GM20000 (cell line): Measurements from ENCODE around the gene LPA.

ENCODE experiments used
- DNase-seq: peaks from one replicate; pipeline ENCODE4 v3.0.0; 2012; ENCODE audit warnings: low spot score
- TF ChIP-seq, protein P1 (sequence below): IDR thresholded peaks from 2 replicates; pipeline ENCODE4 v1.5.1; 2012; ENCODE audit warnings: mild to moderate bottlenecking, control low read depth; ENCODE audit errors: extremely low read depth, missing control alignments

LPA gene

GRCh38 chr6:160513836-160514235 lies 150.2 kb downstream of the LPA start:
- DNase-seq: no peak
- TF ChIP-seq, protein P1, sequence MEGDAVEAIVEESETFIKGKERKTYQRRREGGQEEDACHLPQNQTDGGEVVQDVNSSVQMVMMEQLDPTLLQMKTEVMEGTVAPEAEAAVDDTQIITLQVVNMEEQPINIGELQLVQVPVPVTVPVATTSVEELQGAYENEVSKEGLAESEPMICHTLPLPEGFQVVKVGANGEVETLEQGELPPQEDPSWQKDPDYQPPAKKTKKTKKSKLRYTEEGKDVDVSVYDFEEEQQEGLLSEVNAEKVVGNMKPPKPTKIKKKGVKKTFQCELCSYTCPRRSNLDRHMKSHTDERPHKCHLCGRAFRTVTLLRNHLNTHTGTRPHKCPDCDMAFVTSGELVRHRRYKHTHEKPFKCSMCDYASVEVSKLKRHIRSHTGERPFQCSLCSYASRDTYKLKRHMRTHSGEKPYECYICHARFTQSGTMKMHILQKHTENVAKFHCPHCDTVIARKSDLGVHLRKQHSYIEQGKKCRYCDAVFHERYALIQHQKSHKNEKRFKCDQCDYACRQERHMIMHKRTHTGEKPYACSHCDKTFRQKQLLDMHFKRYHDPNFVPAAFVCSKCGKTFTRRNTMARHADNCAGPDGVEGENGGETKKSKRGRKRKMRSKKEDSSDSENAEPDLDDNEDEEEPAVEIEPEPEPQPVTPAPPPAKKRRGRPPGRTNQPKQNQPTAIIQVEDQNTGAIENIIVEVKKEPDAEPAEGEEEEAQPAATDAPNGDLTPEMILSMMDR: no peak

DNA sequence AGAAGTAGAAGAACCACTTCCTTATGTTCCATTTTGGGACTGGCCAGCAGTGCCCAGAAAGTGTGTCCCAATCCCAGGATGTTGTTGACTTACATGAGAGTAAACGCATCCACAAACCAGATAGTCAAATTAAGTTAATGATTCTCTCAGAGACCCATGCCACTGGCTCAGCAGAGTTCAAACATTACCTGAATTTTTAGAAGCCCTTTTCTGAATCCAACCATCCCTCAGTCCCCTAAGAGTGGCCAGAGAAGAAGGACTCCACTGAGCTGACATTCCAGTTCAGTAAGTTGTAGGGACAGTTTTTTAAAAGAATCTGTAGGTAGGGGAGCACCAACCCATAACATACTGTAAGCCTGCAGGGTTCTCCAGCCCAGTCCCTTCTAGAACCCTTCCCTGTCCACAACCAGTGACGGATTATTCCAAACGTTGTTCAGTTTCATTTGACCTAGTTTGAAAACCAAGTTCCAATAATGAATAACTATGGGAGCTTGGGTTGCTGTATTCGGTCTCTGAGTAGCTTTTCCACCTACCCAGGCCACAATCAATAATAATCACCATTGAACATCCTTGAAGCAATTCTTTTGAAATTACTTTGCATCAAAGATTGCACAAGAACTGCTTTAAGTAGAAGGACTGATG lies 153.0 kb downstream of the LPA start:
- no peak for DNase-seq
- TF ChIP-seq, protein P1: no peak

GRCh38 chr6:160510199-160510598 lies 153.9 kb downstream of the LPA start:
- no peak for DNase-seq
- TF ChIP-seq, protein P1: no peak

DNA sequence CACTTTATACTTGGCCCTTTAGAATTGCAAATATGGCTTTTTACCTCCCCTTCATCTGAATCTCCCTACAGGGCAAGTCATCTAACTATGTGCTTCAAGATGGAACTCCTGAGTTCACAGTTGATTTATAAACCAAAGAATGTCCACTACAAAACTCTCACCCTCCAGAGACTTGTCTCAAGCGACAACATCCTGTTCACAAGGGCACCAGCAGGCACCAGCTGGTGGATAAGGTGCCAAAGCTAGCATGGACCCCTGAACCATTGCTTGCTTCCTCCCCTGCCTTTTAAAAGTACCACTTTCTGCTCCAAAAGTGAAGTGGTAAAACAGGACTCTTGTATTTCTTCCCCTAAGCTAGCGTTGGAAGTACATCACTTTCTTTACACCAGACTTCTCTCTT lies 154.5 kb downstream of the LPA start:
- no peak for DNase-seq
- TF ChIP-seq, protein P1: no peak

DNA sequence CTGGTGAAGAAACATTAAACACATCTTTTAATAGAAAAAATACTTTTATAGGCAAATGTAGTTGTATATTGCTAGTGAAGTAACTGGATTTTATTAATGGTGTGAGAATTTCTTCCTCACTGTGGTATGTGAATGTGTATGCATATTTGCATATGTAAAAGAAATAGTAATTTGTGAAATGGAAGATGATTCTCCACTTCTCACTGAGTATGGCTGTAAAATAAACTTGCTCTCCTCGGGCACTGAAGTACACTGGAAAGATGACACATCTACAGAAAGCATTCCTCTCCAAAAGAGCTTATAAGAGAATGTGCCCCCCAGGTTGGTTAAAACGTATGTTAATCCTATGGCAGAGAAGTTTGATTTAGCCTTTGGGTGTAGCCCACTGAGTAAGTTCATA lies 155.5 kb downstream of the LPA start:
- DNase-seq: no peak
- TF ChIP-seq, protein P1: no peak

DNA sequence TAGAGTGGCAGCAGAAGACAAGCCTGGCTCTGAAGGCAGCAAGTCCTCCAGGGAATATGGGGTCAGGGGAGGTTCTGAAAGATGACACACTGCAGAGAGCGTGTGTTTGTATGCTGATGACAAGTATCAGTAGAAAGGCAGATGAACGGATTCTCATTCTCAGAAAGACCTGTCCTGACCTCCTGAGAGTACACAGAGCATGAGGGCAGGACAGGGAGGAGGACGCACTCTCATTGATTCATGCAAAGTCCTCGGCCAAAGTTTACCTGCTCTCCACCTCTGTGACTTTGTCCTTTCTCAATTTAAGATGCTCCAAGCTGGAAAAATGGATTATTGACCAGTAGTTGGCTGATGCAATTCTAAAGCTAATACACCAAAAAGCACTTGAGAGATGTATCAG lies 156.7 kb downstream of the LPA start:
- DNase-seq: no peak
- TF ChIP-seq, protein P1: no peak

GRCh38 chr6:160505970-160506369 lies 158.1 kb downstream of the LPA start:
- DNase-seq: no peak
- TF ChIP-seq, protein P1: no peak
